HTERT RPE-1 (cell line): ENCODE data around the gene DPPA2.
"Not testable (repeated sequence)": the region's sequence is repeated elsewhere in the genome, so short reads cannot be mapped to it uniquely, and the experiment has no call there.

Source experiments
- in situ Hi-C: fragments of 300-500 bp; cut with MboI; formaldehyde crosslinking; loops from 4 replicates; pipeline ENCODE4 v1.14.3; 2020; ENCODE audit warnings: low sequenced_read_pairs

Gene DPPA2, protein sequence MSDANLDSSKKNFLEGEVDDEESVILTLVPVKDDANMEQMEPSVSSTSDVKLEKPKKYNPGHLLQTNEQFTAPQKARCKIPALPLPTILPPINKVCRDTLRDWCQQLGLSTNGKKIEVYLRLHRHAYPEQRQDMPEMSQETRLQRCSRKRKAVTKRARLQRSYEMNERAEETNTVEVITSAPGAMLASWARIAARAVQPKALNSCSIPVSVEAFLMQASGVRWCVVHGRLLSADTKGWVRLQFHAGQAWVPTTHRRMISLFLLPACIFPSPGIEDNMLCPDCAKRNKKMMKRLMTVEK

DNA sequence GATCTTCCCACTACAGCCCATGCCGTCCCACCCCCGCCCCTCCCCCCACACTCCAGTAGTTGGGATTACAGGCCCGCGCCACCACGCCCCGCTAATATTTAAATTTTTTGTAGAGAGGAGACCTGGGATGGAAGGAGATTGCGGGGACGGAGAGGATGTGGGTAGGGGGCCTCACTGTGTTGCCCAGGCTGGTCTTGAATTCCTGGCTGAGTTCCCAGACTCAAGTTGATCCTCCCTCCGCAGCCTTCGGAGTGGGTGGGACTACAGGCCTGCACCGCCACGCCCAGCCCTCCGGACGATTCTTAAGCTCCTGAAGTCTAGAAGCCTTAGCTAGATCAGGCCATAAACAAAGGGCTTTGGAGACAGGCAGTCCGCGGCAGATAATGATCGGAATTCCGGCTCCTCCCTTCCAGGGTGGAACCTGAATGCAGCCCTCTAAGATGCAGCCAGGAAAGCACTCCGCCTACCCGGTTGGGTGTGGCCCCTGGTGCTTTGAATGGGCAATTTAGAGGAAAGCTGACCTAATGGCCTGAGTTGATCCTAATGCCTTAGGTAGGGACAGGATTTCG is at the start of gene DPPA2:
Gene DPPA2, minus strand, starts transcription at position 356 of the 569 bp plus-strand sequence. CDS start 1,975 bp downstream, outside the sequence.
- in situ Hi-C loops: no loop called here

DNA sequence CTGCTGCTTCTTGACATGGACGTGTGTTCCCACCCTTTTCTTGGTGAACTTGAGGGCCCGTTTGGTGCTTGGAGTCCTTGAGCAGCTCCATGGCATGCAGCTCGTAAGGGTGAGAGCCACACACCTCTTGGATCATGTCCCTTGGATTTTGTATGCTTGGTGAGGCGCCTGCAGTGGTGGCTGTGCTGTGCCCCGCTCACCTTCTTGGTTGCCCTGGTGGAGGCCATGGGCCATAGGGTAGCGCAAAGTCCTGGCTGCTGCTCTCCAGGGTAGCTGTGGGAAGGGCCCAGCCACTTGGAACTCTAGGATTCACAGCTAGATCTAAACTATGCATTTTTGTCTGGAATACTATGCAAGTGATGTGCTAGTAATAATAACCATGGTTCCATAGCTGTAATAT is 47.8 kb upstream of the DPPA2 start:
- in situ Hi-C loops: no loop called here

DNA sequence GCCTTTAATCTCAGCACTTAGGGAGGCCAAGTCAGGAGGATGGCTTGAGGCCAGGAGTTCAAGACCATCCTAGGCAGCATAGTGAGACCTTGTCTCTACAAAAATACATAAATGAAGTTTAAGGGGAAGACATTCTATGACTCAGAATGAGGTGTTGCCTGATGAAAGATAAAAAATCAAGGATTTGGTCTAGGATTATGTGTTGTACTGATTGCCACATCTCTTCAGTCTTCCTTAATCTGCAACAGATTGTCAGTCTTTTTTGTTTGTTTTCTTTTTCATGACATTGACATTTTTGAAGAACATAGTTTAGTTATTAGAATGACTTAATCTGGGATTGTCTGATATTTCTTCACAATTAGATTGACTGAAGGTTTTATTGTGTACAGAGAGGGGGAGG is 47.3 kb upstream of the DPPA2 start:
- in situ Hi-C loops: no loop called here

DNA sequence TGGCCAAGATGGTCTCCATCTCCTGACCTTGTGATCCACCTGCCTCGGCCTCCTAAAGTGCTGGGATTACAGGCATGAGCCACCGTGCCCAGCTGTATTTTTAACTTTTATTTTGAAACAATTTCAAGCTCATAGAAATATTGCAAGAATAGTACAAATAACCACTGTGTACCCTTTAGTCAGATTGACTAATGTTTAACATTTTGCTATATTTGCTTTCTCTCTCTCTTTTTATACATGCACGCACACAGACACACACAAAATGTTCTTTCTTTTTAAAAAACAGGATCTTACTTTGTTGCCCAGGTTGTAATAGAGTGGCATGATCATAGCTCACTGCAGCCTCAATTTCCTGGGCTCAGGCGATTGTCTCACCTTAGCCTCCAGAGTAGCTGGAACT is 46.5 kb upstream of the DPPA2 start:
- in situ Hi-C loops: no loop called here

DNA sequence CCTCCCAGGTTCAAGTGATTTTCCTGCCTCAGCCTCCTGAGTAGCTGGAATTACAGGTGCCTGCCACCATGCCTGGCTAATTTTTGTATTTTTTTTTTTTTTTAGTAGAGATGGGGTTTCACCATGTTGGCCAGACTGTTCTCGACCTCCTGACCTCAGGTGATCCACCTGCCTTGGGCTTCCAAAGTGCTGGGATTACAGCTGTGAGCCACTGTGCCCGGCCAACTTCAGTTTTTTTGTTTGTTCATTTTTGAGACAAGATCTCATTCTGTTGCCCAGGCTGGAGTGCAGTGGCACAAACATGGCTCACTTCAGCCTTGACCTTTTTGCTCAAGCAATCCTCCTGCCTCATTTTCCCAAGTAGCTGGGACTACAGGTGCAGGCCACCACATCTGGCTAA is 42.5 kb upstream of the DPPA2 start:
- in situ Hi-C loops: not testable (repeated sequence)

DNA sequence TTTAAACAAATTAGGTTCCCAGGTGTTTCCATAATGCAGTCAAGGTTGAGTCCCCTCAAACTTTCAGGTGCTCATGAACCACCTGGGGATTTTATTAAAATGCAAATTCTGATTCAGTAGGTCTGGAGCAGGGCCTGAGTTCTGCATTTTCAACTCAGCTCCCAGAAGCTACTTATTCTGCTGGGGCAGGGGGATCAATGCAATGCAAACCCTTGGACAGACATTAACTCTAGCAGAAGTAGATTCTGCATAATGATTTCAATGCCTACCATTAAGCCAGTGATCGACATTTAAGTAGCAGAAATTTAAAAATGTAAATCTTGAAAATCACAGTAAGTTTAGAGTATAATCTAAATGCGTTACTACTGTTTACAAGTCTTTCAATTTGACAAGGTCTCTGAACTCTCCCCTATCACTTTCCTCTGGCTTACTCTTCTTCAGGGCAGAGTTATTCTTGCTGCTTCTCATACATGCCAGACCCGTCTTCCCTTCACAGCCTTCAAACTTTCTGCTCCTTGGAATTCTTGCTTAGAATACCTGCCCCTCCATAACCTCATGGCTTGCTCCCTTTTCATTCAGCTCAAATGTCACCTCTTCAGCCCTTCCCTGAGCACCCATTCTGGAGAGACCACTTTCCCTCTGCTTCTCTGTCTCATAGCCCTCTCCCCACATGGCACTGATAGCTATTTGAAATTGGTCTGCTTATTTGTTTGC is 40.3 kb upstream of the DPPA2 start:
- in situ Hi-C loops: no loop called here

DNA sequence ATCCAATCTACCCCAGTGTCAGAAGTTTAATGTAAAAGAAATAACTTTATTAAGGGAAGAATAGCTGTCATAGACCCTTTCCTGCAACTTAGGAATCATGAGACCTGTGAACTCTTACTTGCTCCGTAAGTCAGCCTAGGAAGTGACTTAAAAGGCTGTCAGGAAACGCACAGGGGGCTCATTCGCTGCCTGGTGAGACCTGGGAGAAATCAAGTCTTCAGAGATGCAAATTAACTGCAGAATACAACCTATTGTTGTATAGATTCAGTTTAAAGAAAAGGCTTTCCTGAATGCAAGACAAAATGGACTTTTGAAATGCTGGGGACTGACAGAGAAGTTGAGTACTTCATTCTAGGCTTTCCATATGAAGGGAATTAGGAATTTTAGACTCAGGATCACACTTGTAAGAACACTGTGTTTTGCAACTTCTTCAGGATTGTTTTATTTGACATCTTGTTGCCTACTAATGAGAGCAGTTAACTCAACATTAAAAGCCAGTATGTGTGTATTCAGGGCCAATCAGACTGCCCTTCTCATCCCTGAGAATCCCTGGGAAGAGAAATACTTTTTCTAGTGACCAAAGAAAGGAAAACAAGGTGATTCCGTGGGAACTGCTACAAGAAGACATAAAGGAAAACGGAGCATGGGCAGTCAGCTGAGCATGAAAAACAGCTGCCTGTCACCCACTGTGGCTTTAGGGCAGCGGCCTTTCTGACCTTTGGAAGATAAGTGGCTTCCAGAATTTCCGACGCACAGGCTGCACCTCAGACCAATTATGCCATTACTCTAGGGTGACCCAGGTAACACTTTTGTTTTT is 39.5 kb upstream of the DPPA2 start:
- in situ Hi-C loops: no loop called here

DNA sequence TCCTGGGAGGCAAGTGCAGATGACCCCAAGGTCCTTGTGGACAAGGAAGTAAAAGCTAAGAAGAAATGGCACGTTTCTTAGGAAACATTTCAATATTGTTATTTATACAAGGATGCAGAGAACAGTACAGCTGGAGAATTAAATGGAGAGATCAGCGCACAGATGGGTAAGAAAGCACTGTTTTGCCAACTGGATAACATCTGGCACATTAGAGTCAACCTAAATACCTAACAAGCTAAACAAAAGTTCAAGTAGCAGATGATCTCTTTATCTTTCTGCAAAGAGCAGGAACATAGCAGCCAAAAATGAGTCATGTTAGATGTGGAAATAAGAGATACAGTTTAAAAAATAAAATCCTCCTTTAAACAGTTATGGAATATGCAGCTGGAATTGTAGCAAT is 36.7 kb upstream of the DPPA2 start:
- in situ Hi-C loops: no loop called here

DNA sequence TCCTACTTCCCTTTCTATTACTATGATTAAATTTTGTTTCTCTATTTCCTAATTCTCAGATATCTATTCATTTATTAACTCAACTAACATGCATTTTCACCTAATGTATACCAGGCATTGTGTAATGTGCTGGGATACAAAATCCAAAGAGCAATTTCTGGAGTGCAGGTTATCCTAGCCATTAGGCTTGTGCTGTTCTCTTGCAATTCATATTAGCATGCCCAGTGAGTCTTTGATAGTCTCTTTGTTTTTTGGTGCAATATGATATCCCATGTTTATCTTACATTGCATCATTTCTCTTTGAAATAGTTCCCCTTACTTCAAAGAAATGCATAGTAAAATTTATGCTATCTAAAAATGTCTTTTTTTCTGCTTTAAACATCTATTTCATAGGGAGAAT is 34.9 kb upstream of the DPPA2 start:
- in situ Hi-C loops: no loop called here

DNA sequence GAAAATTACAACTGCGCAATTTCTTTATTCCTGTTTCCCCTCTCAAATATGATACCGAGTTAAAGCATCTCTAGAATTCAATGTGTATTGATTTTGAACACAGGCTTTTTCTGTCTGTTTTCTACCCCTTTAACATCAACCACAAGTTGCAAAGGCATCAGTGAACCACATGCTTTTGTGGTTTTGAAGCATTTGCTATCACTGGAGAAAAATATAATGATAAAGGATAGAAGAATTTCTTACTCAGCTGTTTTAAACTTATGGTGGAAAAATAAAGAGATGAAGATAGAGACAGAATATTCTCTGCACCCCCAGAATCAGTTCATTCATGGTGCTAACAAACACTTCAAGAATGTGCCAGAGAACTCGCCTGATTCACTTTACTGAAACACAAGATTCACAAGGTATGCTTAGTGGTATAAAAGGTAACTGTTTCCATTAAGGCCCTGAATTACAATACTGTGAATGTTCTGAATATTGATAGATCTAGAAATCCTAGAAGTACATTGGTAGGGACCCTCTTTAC is 30.5 kb upstream of the DPPA2 start:
- in situ Hi-C loops: no loop called here

DNA sequence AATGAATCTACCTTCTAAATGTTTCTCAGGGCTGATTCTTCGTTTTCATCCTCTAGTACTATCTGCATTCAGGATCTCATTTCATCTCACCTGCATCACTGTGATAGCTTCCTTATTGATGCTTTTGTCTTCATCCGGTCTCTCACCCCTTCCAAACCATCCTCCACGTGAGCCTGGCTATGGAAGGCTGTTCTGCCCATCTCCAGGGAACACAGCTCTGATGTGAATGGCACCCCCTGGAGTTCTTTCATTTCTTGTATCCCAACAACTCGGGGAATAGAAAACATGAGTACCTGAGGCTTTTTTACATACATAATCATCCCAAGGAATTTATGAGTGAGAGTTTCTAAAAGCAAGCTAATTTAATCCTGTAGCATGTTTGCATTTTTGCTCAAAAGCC is 29.8 kb upstream of the DPPA2 start:
- in situ Hi-C loops: no loop called here

DNA sequence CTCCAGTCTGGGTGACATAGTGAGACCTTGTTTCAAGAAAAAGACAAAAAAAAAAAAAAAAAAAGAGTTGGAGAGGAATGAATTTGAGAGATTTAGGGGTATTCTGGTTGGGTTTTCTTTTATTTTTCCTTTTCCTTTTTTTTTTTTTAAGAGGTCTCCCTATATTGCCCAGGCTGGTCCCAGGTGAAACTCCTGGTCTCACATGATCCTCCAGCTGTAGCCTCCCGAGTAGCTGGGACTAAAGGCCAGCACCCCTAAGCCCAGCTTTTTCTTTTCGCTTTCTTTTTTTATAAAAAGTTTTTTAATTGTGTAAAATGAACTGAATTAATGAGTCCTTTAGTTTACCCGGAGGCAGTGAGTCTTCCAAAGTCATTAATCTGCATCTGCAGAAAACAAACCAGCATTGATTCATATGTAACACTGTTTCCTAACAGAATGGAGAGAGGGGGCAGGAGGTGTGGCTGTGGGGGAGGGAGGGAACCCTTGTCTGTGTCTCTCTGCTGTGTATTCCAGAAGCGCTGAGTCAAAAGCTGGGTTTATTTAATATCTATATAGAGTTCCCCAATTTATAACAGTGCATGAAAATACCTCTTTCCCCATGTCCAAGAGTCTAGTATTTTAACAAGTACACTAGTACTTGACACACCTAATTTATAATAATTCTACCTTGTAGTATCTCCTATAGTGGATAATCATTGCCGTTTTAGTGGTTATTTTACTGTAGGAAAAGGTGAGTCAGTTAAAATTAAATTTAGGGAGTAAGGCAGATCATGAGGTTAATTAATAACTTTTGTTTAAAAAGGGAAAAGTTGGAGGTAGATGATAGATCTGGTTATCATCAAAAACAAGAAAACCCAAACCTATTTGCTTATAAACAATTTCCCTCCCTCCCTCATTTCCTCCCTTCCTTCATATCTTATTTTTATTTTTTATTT is 23.7 kb upstream of the DPPA2 start:
- in situ Hi-C loops: no loop called here

DNA sequence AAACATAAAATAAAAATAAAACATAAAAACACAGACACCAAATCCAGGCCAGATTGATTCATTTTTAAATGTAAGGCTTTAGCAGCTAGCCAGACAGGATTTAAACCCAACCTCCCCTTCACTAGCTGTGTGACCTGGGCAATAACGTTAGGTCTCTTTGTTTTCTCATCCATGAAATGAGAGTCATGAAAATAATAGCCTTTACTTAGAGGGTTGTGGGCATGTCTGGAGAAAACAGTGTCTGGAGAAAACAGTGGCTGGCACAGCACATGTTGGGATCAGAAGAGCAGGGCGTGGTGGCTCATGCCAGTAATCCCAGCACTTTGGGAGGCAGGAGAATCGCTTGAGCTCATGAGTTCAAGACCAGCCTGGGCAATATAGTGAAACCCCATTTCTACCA is 22.9 kb upstream of the DPPA2 start:
- in situ Hi-C loops: no loop called here

DNA sequence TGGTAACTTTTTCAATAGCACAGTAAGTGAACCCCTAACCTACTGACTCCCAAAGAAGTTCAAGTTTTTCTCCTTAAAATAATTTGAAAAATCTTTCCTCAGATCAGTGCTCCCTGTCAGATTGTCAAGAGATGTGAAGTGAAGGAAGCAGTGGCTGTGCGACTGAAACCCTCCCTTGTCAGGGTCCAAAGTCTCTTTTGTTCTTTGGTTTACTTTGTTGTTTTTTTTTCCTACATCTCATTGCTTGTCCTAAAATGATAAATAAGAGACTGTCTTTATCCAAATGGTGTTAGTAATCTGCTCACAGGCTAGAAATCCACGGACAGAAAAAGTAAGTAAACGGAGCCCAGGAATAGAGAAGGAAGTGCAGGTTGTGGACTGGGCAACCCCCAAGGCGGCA is 22.0 kb upstream of the DPPA2 start:
- in situ Hi-C loops: no loop called here

DNA sequence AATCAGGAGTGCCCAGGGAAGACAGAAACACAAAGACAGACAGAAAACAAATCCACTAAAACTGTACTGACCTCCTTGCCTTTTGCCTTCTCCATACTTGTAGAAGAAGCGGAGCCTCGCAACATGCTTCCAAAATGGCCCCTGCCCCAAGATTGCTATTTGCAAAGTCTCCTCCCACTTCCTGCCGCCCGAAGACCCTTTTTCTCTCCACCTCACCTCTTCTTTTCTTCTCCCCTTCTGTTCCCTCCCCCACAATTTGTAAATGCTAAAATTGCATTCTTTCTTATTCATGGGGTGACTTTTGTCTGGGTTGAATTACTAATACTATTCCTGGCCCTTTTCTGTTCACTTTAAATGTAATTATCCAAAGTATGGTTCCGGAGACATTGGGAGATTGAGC is 21.1 kb upstream of the DPPA2 start, which contains the start of gene DPPA4:
Gene DPPA4, minus strand, starts transcription at position 154 of the 400 bp plus-strand sequence. Its CDS starts 29 bp downstream, at position 125.
- in situ Hi-C loops: no loop called here

DNA sequence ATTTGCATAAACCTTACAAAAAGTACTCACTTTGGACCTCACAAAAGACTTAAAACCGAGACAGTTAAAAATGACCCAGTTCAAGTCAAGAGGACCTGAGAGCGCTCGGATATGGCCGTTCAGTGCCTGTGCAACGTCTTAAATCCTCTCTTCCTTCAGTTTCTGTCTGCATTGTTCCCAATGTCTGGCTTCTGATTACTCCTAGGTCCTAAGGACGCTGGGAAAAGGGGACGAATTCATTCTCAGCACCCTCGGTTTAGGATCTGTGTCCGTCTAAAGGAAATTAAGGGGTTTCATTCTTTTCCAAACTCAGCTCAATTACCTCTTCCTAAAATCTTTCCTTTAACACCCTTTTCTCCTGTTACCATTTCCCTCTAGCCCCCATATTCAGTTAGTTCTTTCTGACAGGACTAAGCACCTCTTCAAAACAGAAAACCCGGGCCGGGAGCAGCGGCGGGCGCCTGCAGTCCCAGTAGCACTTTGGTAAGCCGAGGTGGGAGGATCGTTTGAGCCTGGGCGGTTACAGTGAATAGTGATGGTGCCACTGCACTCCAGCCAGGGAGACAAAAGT is 20.1 kb upstream of the DPPA2 start:
- in situ Hi-C loops: no loop called here

DNA sequence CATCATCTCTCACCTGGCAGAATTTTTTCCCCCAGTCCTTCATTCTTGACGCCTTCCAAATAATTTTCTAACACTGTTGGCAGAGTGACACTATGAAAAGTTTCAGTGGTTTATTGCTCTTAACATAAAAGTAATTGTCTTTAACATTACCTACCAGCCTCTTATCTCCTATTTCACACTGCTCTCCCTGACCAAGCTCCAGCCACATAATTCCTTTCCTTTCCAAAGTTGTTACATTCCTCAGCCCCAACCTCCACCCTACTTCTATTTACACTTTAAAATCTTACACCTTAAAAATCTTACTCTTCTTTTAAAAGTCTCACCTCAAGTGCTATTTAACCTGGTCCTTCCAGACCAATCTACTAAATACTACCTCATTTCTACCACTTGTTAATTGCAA is 18.3 kb upstream of the DPPA2 start:
- in situ Hi-C loops: no loop called here

DNA sequence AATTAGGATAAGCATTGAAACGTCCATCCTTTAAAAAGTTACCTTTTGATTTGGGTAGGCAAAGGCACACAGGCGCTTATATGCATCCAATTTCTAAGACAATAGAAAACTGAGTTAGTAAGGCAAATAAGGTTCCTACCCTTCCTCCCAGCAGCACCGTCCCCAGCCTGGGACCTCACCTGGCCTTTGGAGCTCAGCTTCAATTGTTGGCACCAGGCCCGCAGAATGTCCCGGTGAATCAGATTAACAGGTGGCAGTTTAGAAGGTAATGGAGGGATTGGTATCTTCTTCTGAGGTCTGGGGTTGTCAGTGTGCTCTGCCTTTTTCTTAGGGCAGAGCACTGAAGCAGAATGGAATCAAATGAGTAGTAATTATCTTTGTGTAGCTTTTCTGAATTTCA is 15.4 kb upstream of the DPPA2 start:
- in situ Hi-C loops: no loop called here

DNA sequence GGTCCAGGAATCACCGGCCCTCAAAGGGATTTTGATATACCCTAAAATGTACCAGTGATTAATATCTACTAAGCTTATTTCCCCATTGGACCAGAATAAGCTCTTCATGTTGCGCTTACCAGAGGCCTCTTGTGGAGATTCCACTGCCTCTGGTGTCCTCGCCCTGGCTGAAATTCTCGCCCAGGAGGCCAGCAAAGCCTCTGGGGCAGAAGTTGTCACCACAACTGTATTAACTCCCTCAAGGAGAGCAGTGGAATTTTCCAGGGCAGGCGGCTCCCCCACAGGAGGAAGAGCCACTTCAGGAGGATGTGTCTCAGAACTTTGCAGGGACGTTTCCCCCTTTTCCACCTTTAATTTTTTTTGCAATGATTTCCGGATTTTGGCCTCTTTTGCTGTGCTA is 14.1 kb upstream of the DPPA2 start:
- in situ Hi-C loops: no loop called here

DNA sequence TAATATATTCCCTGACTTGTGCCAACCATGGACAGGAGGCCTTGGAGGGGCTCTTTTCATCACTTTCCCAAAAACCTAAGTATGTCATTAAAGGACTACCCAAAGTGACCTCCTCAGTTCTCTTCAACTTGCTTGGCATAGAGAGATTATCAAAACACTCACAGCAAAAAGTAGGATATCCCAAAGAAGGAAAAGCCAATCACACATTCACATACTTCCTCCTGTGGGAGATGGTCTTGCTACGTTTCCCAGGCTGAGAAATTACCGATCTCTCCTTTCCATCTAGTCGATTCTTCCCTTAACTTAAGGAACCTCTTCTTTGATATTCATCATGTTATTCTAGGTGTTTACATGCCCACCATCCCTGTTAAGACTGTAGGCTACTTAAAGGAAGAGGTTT is 11.9 kb upstream of the DPPA2 start:
- in situ Hi-C loops: no loop called here
